Caki2 (cell line): Measurements from ENCODE around the gene SPDYE9. TPM values are rescaled to one million over a fixed set of nuclear protein-coding genes. Genes with fewer than 3 reads are reported as not detected.
"Not testable (repeated sequence)": the region's sequence is repeated elsewhere in the genome, so short reads cannot be mapped to it uniquely, and the experiment has no call there.

Experiments used
- DNase-seq: peaks from one replicate; pipeline ENCODE4 v3.0.0-alpha.2; 2015; ENCODE audit warnings: low read depth
- in situ Hi-C: cut with HindIII; loops from 2 replicates; pipeline ENCODE4 v1.10.0; 2016; ENCODE audit warnings: low sequenced_read_pairs, low pct_unique_long_range_greater_than_20kb, mixed read lengths
- total RNA-seq: library from RNA; depleted of rRNA; stranded (reverse); fragments of >200 nt; shearing (Covaris generic); gene quantifications from 2 replicates; pipeline ENCODE4 v1.2.3, GENCODE V29; 2014; ENCODE audit warnings: low replicate concordance; rRNA removed

The SPDYE9 gene, protein sequence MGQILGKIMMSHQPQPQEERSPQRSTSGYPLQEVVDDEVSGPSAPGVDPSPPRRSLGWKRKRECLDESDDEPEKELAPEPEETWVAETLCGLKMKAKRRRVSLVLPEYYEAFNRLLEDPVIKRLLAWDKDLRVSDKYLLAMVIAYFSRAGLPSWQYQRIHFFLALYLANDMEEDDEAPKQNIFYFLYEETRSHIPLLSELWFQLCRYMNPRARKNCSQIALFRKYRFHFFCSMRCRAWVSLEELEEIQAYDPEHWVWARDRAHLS
- total RNA-seq = not detected in 2 replicates

DNA sequence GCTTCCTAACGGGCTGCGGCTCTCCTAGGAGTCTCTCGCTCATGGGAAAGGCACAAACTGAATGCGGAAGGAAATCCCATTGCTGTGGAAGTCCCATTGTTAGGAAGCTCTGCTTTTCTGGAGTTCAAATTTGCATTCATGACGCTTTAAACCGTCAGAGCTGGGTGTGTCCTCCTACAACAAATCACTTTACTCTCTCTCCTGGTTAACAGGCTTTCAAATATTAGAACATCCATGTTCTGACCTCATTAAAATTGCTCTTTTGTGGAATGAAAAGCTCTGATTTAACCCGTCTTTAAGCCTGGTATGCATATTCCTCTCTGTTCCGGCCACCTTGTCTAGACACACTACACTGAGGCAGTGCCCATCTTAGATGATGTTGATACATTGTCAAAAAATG lies at the start of gene SPDYE9:
Gene SPDYE9, minus strand, starts transcription at position 101 of the 400 bp plus-strand sequence. CDS start 1,800 bp downstream, outside the sequence.
- in situ Hi-C loops, DNase-seq: not testable (repeated sequence)

DNA sequence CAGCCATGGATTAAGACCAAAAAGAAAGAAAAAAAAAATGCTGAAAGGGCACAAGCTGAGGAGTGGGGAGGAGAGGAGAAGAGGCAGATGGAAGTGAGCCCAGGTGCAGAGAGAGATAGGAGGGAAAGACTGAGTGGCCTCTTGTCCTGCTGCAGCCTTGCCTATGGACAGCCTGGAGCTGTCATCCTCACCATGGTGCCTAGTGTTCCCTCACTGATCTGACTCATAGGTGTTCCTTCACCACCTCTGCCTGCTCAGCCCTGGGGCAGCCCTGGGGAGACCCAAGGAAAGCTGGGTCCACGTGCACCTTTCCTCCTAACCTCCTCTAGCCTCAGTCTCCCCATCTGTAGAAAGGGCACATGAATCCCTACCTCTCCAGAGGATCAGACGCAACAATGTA lies 49.0 kb upstream of the SPDYE9 start:
- in situ Hi-C loops, DNase-seq: not testable (repeated sequence)

DNA sequence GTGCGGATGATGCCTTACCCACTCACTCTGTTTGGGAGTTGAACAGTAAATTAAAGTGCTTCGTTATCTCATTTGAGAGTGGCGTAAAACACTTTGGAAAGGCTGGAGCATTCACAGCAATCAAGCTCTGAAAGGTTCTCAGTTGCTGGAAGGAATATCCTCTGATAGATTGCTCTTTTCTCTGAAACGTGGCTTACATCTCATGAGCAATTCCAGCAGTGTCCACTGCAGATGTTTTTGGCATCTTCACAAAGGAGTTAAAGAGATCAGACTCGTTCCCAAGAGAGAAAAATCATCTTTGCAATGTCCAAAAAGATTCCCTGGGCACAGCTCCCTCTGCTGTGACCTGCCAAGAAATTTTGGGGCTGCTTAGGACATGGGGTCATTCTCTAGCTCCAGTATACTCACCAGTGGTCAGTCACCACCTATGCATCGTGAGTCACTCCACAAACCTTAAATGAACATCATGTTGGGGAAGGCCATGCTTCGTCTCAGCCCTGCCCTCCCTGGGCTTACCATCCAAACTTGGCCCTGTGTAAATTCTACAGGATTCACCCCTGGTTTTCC lies 46.9 kb upstream of the SPDYE9 start:
- DNase-seq, in situ Hi-C loops: not testable (repeated sequence)

DNA sequence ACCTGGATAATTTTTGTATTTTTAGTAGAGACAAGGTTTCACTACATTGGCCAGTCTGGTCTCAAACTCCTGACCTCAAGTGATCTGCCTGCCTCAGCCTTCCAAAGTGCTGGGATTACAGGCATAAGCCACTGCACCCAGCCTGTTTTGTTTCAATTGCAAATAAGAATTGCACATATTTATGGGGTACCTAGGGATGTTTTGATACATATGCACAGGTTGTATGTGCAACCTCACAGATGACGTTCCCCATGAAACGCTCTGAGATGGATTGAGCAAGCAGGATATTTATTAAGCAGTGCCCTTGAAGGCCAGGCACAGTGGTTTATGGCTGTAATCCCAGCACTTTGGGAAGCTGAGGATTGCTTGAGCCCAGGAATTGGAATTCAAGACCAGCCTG lies 44.8 kb upstream of the SPDYE9 start:
- in situ Hi-C loops, DNase-seq: not testable (repeated sequence)

DNA sequence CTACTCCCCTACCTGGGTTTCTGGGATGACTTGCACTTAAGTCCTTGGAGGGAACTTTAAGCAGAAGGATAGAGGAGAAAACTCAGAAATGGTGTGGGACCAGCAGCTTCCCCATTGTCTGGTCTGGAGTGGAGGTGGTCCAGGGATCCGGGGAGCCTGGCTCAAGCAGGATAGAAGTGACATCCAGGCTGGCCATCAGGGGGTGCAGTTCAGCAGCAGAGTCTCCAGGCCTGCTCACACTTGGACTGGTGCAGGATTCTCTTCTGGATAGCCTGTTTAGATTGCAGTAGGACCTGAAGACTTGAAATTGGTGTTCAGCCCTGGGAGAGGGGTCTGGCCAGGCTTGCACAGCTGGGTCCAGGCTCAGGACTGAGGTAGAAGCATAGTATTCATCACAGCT lies 38.3 kb upstream of the SPDYE9 start:
- DNase-seq, in situ Hi-C loops: not testable (repeated sequence)

- in situ Hi-C loops, DNase-seq: not testable (repeated sequence)
These were observed 37.1 kb upstream of the SPDYE9 start for GRCh38 chr7:73122778-73123447.

DNA sequence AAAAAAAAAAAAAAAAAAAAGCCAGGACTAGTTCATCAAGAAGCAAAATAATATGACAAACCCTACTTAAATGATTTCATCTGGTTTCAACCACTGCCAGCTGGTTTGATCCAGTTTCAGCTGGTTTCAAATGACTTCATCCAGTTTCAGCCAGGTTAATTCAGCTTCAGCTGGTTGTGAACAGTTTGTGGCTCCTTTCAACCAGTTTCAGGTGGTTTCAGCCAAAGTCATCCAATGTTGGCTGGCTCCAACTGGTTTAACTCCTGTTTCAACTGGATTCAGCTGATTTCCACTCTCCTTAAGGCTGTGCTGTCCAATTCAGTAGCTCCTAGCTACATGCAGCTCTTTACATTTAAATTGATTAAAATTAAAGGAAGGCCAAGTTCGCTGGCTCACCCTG lies 32.3 kb upstream of the SPDYE9 start:
- DNase-seq, in situ Hi-C loops: not testable (repeated sequence)

DNA sequence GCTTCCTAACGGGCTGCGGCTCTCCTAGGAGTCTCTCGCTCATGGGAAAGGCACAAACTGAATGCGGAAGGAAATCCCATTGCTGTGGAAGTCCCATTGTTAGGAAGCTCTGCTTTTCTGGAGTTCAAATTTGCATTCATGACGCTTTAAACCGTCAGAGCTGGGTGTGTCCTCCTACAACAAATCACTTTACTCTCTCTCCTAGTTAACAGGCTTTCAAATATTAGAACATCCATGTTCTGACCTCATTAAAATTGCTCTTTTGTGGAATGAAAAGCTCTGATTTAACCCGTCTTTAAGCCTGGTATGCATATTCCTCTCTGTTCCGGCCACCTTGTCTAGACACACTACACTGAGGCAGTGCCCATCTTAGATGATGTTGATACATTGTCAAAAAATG lies 28.0 kb downstream of the SPDYE9 start, which contains the start of gene SPDYE11:
Gene SPDYE11, minus strand, starts transcription at position 101 of the 400 bp plus-strand sequence. CDS start 1,800 bp downstream, outside the sequence.
- DNase-seq, in situ Hi-C loops: not testable (repeated sequence)

DNA sequence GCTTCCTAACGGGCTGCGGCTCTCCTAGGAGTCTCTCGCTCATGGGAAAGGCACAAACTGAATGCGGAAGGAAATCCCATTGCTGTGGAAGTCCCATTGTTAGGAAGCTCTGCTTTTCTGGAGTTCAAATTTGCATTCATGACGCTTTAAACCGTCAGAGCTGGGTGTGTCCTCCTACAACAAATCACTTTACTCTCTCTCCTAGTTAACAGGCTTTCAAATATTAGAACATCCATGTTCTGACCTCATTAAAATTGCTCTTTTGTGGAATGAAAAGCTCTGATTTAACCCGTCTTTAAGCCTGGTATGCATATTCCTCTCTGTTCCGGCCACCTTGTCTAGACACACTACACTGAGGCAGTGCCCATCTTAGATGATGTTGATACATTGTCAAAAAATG lies 56.2 kb downstream of the SPDYE9 start, which contains the start of gene SPDYE8:
Gene SPDYE8, minus strand, starts transcription at position 101 of the 400 bp plus-strand sequence. CDS start 1,800 bp downstream, outside the sequence.
- DNase-seq, in situ Hi-C loops: not testable (repeated sequence)

Other genes starting within 250 kb of the SPDYE9 start
- gene POM121, start 160.9 kb downstream of the SPDYE9 start, total RNA-seq = 2.7 and 3.6 TPM in 2 replicates
- gene TRIM74, start 116.6 kb downstream of the SPDYE9 start, total RNA-seq = 0.96 TPM in 1 of 2 replicates, not detected in the other
- not detected in 2 replicates for gene SPDYE8, start 56.3 kb downstream of the SPDYE9 start, total RNA-seq
- not detected in 2 replicates for gene SPDYE11, start 28.1 kb downstream of the SPDYE9 start, total RNA-seq
- 58.0 and 64.4 TPM in 2 replicates for gene NSUN5, start 222.8 kb upstream of the SPDYE9 start, total RNA-seq
- gene TRIM50, start 242.0 kb upstream of the SPDYE9 start, total RNA-seq = not detected in 2 replicates
- not detected in 2 replicates for gene FKBP6, start 242.1 kb upstream of the SPDYE9 start, total RNA-seq